NB4 (cell line): Measurements from ENCODE around the gene STRIP2.

ENCODE experiments used
- DNase-seq: peaks from one replicate; pipeline ENCODE4 v3.0.0; 2010; ENCODE audit warnings: low read depth
- H3K4me3 ChIP-seq: one replicate; pipeline ENCODE4 v1.5.1; 2011; ENCODE audit warnings: mild to moderate bottlenecking, low read depth, low read length, moderate library complexity
- MAX ChIP-seq: IDR thresholded peaks from 2 replicates; pipeline ENCODE4 v1.6.1; 2011; ENCODE audit warnings: low read depth, low read length
- MYC ChIP-seq: IDR thresholded peaks from 2 replicates; pipeline ENCODE4 v1.6.1; 2011; ENCODE audit warnings: low read depth, low read length
- POLR2A ChIP-seq: IDR thresholded peaks from 2 replicates; pipeline ENCODE4 v1.6.1; 2011; ENCODE audit warnings: mild to moderate bottlenecking; ENCODE audit not compliant: insufficient read length; ENCODE audit errors: extremely low read depth
- TF ChIP-seq, protein P1 (sequence below): IDR thresholded peaks from one replicate; pipeline ENCODE4 v1.5.1; 2012; ENCODE audit warnings: low read depth, low read length

Gene STRIP2

GRCh38 chr7:129497156-129497555 lies 62.9 kb downstream of the STRIP2 start:
- H3K4me3 ChIP-seq: no peak overlapping the region
- no peak for DNase-seq
- TF ChIP-seq, protein P1, sequence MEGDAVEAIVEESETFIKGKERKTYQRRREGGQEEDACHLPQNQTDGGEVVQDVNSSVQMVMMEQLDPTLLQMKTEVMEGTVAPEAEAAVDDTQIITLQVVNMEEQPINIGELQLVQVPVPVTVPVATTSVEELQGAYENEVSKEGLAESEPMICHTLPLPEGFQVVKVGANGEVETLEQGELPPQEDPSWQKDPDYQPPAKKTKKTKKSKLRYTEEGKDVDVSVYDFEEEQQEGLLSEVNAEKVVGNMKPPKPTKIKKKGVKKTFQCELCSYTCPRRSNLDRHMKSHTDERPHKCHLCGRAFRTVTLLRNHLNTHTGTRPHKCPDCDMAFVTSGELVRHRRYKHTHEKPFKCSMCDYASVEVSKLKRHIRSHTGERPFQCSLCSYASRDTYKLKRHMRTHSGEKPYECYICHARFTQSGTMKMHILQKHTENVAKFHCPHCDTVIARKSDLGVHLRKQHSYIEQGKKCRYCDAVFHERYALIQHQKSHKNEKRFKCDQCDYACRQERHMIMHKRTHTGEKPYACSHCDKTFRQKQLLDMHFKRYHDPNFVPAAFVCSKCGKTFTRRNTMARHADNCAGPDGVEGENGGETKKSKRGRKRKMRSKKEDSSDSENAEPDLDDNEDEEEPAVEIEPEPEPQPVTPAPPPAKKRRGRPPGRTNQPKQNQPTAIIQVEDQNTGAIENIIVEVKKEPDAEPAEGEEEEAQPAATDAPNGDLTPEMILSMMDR: no peak
- TF ChIP-seq MYC: no peak
- TF ChIP-seq MAX: no peak
- no peak for TF ChIP-seq POLR2A

DNA sequence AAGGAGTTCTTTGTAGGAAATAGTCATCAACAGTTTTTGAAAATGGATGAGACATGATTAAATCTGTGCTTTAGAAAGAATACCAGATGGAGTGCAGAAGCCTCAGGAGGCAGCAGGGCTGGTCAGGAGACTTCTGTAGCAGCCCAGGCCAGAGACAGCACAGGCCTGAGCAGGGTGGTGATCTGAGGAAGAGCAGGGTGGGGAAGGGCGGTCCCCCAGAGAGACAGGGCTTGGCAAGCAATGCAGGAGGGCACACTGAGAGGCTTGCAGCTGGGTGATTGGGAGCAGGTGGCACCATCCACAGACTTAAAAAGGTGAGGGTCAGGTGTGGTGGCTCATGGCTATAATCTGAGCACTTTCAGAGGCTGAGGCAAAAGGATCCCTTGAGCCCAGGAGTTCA lies 63.8 kb downstream of the STRIP2 start:
- DNase-seq: no peak
- TF ChIP-seq, protein P1: no peak
- TF ChIP-seq MAX (no peak), MYC (no peak), POLR2A (no peak)
- H3K4me3 ChIP-seq: no peak overlapping the region

- no peak overlapping the region for H3K4me3 ChIP-seq
- TF ChIP-seq MAX (no peak), POLR2A (no peak), MYC (no peak)
- TF ChIP-seq, protein P1: no peak
- no peak for DNase-seq
Observed at GRCh38 chr7:129499999-129500398, 65.8 kb downstream of the STRIP2 start.

DNA sequence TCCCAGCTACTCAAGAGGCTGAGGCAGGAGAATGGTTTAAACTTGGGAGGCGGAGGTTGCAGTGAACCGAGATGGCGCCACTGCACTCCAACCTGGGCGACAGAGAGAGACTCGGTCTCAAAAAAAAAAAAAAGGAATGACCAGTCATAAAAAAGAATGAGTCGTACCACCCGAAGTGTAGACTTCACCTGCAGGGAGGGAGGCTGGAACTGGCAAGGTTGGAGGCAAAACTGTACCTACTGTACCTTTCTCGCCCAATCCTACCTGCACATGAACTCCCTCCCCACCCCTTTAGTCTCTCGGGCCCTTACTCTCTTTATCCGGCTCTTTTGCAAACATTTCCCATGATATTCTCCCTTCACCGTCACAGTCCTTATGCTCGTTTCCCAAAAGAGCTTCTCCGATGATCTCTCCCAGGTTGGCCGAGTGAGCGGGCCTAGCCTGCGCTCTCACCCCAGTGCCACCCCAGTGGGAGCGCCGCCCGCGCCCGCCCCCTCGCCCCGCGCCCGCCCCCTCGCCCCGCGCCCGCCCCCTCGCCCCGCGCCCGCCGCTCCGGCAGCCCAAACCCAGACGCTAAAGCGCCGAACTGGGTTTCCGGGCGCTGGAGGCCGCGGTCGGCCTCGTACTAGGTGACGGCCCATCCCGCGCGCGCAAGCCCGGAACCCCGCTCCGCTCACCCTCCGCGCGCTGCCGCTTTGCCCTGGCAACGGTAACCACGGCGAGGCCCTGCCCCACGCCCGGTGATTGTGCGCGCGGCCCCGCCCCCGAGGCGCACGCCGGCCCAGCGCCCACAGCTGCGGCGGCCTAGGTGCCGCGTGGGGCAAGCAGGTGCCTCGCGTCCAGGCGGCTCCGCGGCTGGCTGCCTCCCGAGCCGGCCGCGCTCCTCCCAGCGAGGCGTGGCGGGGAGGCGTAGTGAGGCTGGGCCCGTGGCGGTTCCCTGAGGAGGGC lies 67.8 kb downstream of the STRIP2 start, which contains the start of gene SMKR1:
Gene SMKR1 (plus strand): TSS at position 772 of the 948 bp plus-strand sequence. CDS start 294 bp downstream, outside the sequence.
- TF ChIP-seq POLR2A (no peak), MYC (no peak), MAX (no peak)
- TF ChIP-seq, protein P1: no peak
- peak within 1 kb of the TSS; percentile 27 for H3K4me3 ChIP-seq
- DNase-seq: peak; percentile 80

- TF ChIP-seq MAX (no peak), MYC (no peak), POLR2A (no peak)
- TF ChIP-seq, protein P1: no peak
- peak; percentile 21 for DNase-seq
Observed at GRCh38 chr7:129502708-129503685, 68.8 kb downstream of the STRIP2 start.

More at GRCh38 chr7:129502708-129503685, 68.8 kb downstream of the STRIP2 start:
- H3K4me3 ChIP-seq: no peak overlapping the region
